Stimulated activated CD4-positive, alpha-beta T cell treated with anti-CD3 and anti-CD28 coated beads, TNF-alpha, amount 100 ng/mL, for 4 hours (primary cell): ENCODE measurements around the gene GATA5.

Experiments used
- DNase-seq, 3 experiments: peaks; one replicate each; pipeline ENCODE4 v3.0.0-alpha.2; 2020; ENCODE audit warnings: low read depth in 3 of 3

Gene GATA5

GRCh38 chr20:62475772-62476055 is at the start of gene GATA5:
GATA5 (minus strand) TSS chr20:62475995; CDS start chr20:62475521, 474 bp downstream.
- no peak for DNase-seq

GRCh38 chr20:62525014-62525413 is 49.2 kb upstream of the GATA5 start:
- no peak for DNase-seq

GRCh38 chr20:62524505-62524911 is 48.7 kb upstream of the GATA5 start:
- DNase-seq = no peak

- DNase-seq = peak; percentile 27 to 53 (median 43)
Observed at GRCh38 chr20:62523473-62524203, 47.8 kb upstream of the GATA5 start.

GRCh38 chr20:62522748-62523396 is 47.1 kb upstream of the GATA5 start:
- DNase-seq = no peak

GRCh38 chr20:62519826-62520225 is 44.0 kb upstream of the GATA5 start:
- no peak for DNase-seq

- no peak for DNase-seq
Observed at GRCh38 chr20:62518911-62519310, 43.1 kb upstream of the GATA5 start.

- DNase-seq = no peak
Observed at GRCh38 chr20:62517901-62518610, 42.3 kb upstream of the GATA5 start.

- DNase-seq = no peak
Observed at GRCh38 chr20:62517168-62517567, 41.4 kb upstream of the GATA5 start.

- no peak for DNase-seq
Observed at GRCh38 chr20:62516338-62516737, 40.5 kb upstream of the GATA5 start.

- no peak for DNase-seq
Observed at GRCh38 chr20:62515826-62516225, 40.0 kb upstream of the GATA5 start.

- no peak for DNase-seq
Observed at GRCh38 chr20:62515280-62515679, 39.5 kb upstream of the GATA5 start.

GRCh38 chr20:62513991-62514390 is 38.2 kb upstream of the GATA5 start:
- DNase-seq = no peak

GRCh38 chr20:62511915-62512610 is 36.3 kb upstream of the GATA5 start:
- DNase-seq = no peak

- DNase-seq = no peak
Observed at GRCh38 chr20:62511300-62511914, 35.6 kb upstream of the GATA5 start.

- no peak for DNase-seq
Observed at GRCh38 chr20:62508641-62509051, 32.9 kb upstream of the GATA5 start.

- DNase-seq = no peak
Observed at GRCh38 chr20:62507991-62508640, 32.3 kb upstream of the GATA5 start.

GRCh38 chr20:62507323-62507722 is 31.5 kb upstream of the GATA5 start:
- DNase-seq = no peak

- no peak for DNase-seq
Observed at GRCh38 chr20:62506791-62507190, 31.0 kb upstream of the GATA5 start.

GRCh38 chr20:62506087-62506486 is 30.3 kb upstream of the GATA5 start:
- no peak for DNase-seq

- no peak for DNase-seq
Observed at GRCh38 chr20:62505337-62506045, 29.7 kb upstream of the GATA5 start.
